Panc1 (cell line): ENCODE results near the gene TLCD5. TPM values are rescaled to one million over a fixed set of nuclear protein-coding genes. Genes with fewer than 3 reads are reported as not detected.

Experiments used
- ATAC-seq: fragments of 200-7000 bp; cut with Tn5 transposase; 2 replicates; pipeline ENCODE4 v1.9.1; 2020; ENCODE audit warnings: mild to moderate bottlenecking, moderate library complexity
- BruUV-seq: library from RNA; stranded (reverse); fragments of 400-500 nt; replicated peaks from 2 replicates; lab custom pipeline; 2021; lab: Mats Ljungman, UMichigan
- CTCF ChIA-PET: fragments of 300-600 bp; sonication (Branson Sonifier 250); formaldehyde crosslinking; loops from one replicate; lab custom pipeline; 2022; ENCODE audit warnings: antibody characterized with exemption; lab: Charles Lee
- POLR2A ChIA-PET: fragments of 300-600 bp; sonication (Branson Sonifier 250); formaldehyde crosslinking; loops from one replicate; lab custom pipeline; 2022; ENCODE audit warnings: antibody characterized with exemption; lab: Charles Lee
- DNase-seq: peaks from one replicate; pipeline ENCODE4 v3.0.0-alpha.2; 2010; ENCODE audit warnings: low read depth, low spot score
- H3K27ac ChIP-seq: 2 replicates; pipeline ENCODE4 v1.5.1; 2011; ENCODE audit warnings: mild to moderate bottlenecking, low read length, inconsistent platforms
- H3K27me3 ChIP-seq: fragments of 200-500 bp; sonication (Bioruptor generic); 2 replicates; pipeline ENCODE4 v1.6.0; 2014; ENCODE audit warnings: low read length, inconsistent platforms; ENCODE audit not compliant: control insufficient read depth, insufficient read depth
- H3K36me3 ChIP-seq: fragments of 200-500 bp; sonication (Bioruptor generic); 2 replicates; pipeline ENCODE4 v1.5.1; 2014; ENCODE audit warnings: inconsistent platforms, mild to moderate bottlenecking, low read length, moderate library complexity; ENCODE audit not compliant: control insufficient read depth, insufficient read depth
- H3K4me1 ChIP-seq: 2 replicates; pipeline ENCODE4 v1.5.1; 2011; ENCODE audit warnings: inconsistent platforms, mild to moderate bottlenecking, low read length, moderate library complexity; ENCODE audit not compliant: control insufficient read depth, insufficient read depth
- H3K4me3 ChIP-seq, 2 experiments: 2 replicates each; pipeline ENCODE4 v1.5.1; 2011 to 2012; ENCODE audit warnings: low read depth in 2 of 2, low read length in 2 of 2, mild to moderate bottlenecking in 2 of 2, inconsistent platforms in 1 of 2, moderate library complexity in 1 of 2
- H3K9me3 ChIP-seq: fragments of 200-500 bp; sonication (Bioruptor generic); 2 replicates; pipeline ENCODE4 v1.5.1; 2014; ENCODE audit warnings: low read depth, mild to moderate bottlenecking, inconsistent platforms, low read length, moderate library complexity; ENCODE audit not compliant: control insufficient read depth, insufficient read depth
- CTCF ChIP-seq: fragments of 450-650 bp; IDR thresholded peaks from 2 replicates; pipeline ENCODE4 v1.5.1; 2017; ENCODE audit warnings: mild to moderate bottlenecking
- POLR2AphosphoS5 ChIP-seq: IDR thresholded peaks from 2 replicates; pipeline ENCODE4 v1.6.1; 2012; ENCODE audit warnings: mild to moderate bottlenecking, low read depth, low read length, moderate library complexity
- REST ChIP-seq, 2 experiments: IDR thresholded peaks; 2 replicates each; pipeline ENCODE4 v1.6.1; 2011 to 2012; ENCODE audit warnings: low read depth in 2 of 2, control low read depth in 1 of 2, low read length in 1 of 2, mild to moderate bottlenecking in 1 of 2, moderate library complexity in 1 of 2; ENCODE audit not compliant: insufficient read depth in 1 of 2
- SIN3A ChIP-seq: IDR thresholded peaks from 2 replicates; pipeline ENCODE4 v1.6.1; 2012; ENCODE audit warnings: low read depth, mild to moderate bottlenecking, low read length, moderate library complexity, borderline replicate concordance; ENCODE audit not compliant: insufficient read depth
- TCF7L2 ChIP-seq: IDR thresholded peaks from 2 replicates; pipeline ENCODE4 v1.6.1; 2011; ENCODE audit warnings: mild to moderate bottlenecking, low read depth, low read length, inconsistent platforms
- in situ Hi-C: cut with HindIII; loops from 2 replicates; pipeline ENCODE4 v1.10.0; 2016; ENCODE audit warnings: low sequenced_read_pairs, low pct_unique_long_range_greater_than_20kb
- intact Hi-C: fragments of 100-400 bp; cut with micrococcal nuclease; formaldehyde crosslinking; loops from one replicate; pipeline ENCODE4 v1.10.0; 2022; ENCODE audit not compliant: unreplicated experiment
- total RNA-seq: library from RNA; stranded (reverse); gene quantifications from one replicate; pipeline ENCODE4 v1.2.1, GENCODE V29; 2021; ENCODE audit not compliant: unreplicated experiment

TLCD5 gene
- total RNA-seq, 1 experiment from 2014 or later, result 22.8 TPM

DNA sequence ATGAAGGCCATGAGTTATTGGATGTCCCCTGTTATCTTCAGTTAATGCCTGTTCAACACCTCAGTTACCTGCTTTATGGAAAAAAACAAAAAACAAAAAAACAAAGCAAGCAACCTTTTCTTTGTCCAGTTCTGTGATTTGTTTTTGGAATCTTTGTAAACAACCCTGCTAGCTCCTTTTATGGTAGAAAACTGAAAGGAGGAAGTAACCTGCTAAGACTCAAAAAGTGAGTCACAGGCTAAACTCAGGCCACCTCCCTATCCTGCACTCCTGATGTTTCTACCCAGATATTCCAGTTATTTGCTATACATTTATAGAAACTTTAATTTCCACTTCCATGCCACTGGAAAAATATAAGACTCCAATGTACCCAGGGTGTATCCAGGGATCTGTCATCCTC, 20.6 kb upstream of the TLCD5 start:
- no peaks in the 10 kb centered on the region for H3K4me1 ChIP-seq
- no peak for DNase-seq
- intact Hi-C loops (no loop called here), in situ Hi-C loops (no loop called here)
- BruUV-seq, result no TSS peak
- CTCF ChIA-PET, result interaction anchor here (0.6 to 2.6 kb wide), 4 partner anchors 13 to 1162 kb away, joined by 3 to 52 read pairs (median 4); no protein-coding TSS in a partner anchor
- H3K4me3 ChIP-seq, result no peak overlapping the region
- TF ChIP-seq POLR2AphosphoS5, result no peak
- TF ChIP-seq REST (IDR thresholded peaks at IDR 0.05; ENCODE audit: insufficient read depth in 1 of 2, low read depth in 2 of 2, low read length in 1 of 2), result no peak
- no peak for TF ChIP-seq TCF7L2
- no peak for TF ChIP-seq SIN3A
- no peak for TF ChIP-seq CTCF
- no peaks in the 10 kb centered on the region for H3K9me3 ChIP-seq
- no peak overlapping the region for H3K27ac ChIP-seq
- no peaks in the 10 kb centered on the region for H3K27me3 ChIP-seq
- H3K36me3 ChIP-seq, result no peaks in the 10 kb centered on the region
- POLR2A ChIA-PET, result no interaction called here
- ATAC-seq, result no peak

DNA sequence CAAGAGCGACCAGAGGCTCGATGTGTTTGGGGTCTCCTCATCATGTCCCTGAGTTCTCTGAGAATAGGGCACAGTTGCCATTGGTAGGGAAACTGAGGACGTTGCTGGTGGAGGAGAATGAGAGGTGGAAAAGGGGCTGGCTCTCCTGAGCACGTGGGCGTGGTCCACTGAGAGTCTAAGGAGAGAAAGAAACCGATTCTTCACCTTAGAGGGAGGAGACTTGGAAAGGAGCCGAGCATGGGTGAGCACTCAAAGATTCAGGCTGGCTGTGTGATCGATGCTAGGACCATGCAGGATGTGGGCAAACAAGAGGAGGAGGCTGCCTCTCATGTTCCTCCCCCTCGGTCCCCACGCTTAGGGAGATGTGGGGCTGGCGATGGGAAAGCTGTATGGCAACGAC, 19.8 kb upstream of the TLCD5 start:
- Histone ChIP-seq H3K9me3 (no peaks in the 10 kb centered on the region), H3K4me1 (no peaks in the 10 kb centered on the region), H3K36me3 (no peaks in the 10 kb centered on the region), H3K27ac (no peak overlapping the region), H3K27me3 (no peaks in the 10 kb centered on the region), H3K4me3 (no peak overlapping the region)
- in situ Hi-C loops (no loop called here), intact Hi-C loops (no loop called here)
- CTCF ChIA-PET, result no interaction called here
- DNase-seq (no peak), ATAC-seq (no peak)
- TF ChIP-seq POLR2AphosphoS5 (no peak), REST (IDR thresholded peaks at IDR 0.05; ENCODE audit: insufficient read depth in 1 of 2, low read depth in 2 of 2, low read length in 1 of 2) (no peak), CTCF (no peak), TCF7L2 (no peak), SIN3A (no peak)
- BruUV-seq, result no TSS peak
- POLR2A ChIA-PET, result no interaction called here
